HG03039 (cell line): ENCODE measurements around the gene ELOA.

ENCODE experiments used
- ATAC-seq: cut with Tn5 transposase; IDR thresholded peaks from one replicate; pipeline ENCODE4 v1.9.1; 2021; ENCODE audit warnings: mild to moderate bottlenecking, moderate library complexity; ENCODE audit not compliant: unreplicated experiment

The ELOA gene, protein sequence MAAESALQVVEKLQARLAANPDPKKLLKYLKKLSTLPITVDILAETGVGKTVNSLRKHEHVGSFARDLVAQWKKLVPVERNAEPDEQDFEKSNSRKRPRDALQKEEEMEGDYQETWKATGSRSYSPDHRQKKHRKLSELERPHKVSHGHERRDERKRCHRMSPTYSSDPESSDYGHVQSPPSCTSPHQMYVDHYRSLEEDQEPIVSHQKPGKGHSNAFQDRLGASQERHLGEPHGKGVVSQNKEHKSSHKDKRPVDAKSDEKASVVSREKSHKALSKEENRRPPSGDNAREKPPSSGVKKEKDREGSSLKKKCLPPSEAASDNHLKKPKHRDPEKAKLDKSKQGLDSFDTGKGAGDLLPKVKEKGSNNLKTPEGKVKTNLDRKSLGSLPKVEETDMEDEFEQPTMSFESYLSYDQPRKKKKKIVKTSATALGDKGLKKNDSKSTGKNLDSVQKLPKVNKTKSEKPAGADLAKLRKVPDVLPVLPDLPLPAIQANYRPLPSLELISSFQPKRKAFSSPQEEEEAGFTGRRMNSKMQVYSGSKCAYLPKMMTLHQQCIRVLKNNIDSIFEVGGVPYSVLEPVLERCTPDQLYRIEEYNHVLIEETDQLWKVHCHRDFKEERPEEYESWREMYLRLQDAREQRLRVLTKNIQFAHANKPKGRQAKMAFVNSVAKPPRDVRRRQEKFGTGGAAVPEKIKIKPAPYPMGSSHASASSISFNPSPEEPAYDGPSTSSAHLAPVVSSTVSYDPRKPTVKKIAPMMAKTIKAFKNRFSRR

GRCh38 chr1:23743287-23744152 is at the start of gene ELOA:
TSS of gene ELOA (plus strand) at chr1:23743471. CDS start at chr1:23743504, 33 bp downstream.
- peak; percentile 65 for ATAC-seq

- ATAC-seq: no peak
Observed at GRCh38 chr1:23693599-23693998, 49.7 kb upstream of the ELOA start.

- ATAC-seq: no peak
Observed at GRCh38 chr1:23694371-23694770, 48.9 kb upstream of the ELOA start.

DNA sequence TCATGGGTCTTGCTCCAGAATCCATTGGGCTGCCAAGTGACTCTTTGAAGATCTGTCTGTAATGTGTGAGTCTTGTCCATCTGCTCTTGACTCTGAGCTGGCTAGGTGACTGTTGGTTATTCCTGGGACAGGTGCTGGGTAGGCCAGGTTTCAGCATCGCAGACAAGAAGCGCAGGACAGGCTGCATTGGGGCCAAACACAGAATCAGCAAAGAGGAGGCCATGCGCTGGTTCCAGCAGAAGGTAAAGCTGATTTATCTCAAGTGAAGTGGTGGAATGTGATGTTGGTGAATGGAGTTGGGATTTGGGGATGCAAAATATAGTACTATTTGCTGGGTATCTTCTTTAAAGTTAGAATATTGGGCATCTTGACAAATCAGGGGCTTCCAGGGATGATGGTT is 47.6 kb upstream of the ELOA start:
- no peak for ATAC-seq

GRCh38 chr1:23696335-23696989 is 46.8 kb upstream of the ELOA start:
- ATAC-seq: no peak

DNA sequence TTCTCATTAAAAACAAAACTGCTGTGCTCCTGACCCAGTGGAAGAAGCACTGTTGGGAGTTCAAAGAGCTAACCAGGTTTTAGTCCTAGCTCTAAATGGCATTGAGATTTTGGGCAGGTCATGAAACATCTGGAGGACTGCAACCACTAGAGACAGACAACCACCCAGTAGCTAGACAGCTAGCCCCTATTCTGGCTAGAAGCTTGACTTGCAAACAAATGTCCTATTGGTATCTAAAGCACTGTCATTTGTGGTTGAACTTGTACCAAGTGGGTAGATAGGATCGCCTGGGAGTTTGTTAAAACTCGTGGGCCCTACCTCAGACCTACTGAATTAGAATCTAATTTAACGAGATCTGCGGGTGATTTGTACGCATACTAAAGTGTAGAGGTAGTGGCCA is 44.8 kb upstream of the ELOA start:
- no peak for ATAC-seq

DNA sequence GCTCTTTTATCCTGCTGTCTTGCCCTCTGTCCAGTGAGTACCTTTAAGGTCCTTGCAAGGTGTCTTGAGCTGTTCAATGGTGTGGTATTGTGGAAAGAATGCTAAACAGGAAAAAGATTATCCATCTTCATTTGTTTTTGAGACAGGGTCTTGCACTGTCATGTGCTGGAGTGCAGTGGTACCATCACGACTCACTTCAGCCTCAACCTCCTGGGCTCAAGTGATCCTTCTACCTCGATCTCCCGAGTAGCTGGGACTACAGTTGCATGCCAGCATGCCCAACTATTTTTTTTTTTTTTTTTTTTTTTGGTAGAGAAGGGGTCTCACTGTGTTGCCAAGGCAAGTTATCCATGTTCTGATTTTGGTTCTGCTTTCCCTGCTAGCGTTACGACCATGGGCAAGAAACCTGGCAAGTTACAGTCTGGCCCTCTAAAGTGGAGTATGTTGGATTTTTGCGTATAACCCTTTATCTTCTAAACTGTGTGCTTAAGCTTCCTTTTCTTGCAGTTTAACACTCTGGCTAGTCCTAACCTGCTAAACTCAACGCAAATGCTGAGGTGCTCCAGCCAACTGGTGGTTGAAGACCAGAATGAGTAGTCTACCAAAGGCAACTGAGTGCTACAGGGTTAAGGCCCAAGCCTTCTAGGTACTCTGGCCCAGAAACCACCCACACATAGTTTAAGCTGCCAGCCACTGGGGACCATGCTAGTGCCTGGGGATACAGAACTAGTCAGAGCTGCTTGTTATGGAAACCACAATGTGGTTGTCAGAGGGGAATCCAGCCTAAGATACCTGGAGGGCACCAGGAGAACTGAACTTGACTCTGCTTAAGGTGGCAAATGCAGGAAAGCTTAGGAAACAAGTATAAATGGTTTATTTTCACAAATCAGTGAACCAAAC is 43.7 kb upstream of the ELOA start:
- no peak for ATAC-seq

- ATAC-seq: no peak
Observed at GRCh38 chr1:23701310-23701709, 42.0 kb upstream of the ELOA start.

DNA sequence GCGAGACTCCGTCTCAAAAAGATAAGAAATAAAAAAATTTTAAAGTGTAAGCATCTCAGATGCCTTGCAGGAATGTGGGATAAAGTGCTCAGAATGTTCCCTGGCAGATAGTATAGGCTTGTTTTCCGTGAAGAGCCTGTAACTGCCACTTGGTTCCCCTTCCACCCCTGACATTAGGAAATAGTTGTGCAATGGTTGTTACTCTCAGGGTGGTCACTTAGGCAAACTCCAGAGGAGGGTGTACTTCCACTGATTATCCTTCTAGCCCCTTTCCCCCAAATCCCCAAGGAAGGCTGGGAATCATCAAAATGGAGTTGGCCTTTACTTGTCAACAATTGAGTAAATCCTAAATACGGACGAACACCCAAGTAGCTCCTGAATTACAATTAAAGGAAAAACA is 41.3 kb upstream of the ELOA start:
- no peak for ATAC-seq

DNA sequence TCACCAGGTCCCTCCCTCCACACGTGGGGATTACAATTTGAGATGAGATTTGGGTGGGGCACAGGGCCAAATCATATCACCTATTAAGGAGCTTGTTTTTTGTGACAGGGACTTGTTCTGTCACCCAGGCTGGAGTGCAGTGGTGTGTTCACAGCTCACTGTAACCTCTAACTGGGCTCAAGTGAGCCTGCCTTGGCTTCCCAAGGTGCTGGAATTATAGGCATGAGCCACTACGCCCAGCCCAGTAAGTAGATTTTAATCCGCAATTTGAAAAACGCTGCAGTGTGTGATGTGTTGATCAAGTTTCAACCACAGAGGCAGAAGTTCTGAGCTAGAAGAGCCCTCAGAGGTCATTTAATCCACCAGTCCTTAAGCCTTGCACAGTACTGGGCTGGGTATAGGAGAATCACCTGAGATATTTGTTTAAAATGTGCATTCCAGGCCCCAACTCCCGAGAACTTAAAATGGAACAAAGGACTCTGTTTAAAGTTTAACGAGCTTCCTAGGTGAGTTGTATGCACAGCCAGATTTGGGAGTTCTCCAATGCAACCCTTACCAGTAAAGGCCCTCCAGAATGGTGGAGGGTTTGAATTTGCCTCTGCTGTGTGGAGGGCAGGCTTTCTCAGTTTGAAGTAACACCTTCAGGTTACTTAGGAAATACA is 38.3 kb upstream of the ELOA start:
- ATAC-seq: no peak

- no peak for ATAC-seq
Observed at GRCh38 chr1:23709229-23709628, 34.0 kb upstream of the ELOA start.

- ATAC-seq: no peak
Observed at GRCh38 chr1:23718482-23718881, 24.8 kb upstream of the ELOA start.

DNA sequence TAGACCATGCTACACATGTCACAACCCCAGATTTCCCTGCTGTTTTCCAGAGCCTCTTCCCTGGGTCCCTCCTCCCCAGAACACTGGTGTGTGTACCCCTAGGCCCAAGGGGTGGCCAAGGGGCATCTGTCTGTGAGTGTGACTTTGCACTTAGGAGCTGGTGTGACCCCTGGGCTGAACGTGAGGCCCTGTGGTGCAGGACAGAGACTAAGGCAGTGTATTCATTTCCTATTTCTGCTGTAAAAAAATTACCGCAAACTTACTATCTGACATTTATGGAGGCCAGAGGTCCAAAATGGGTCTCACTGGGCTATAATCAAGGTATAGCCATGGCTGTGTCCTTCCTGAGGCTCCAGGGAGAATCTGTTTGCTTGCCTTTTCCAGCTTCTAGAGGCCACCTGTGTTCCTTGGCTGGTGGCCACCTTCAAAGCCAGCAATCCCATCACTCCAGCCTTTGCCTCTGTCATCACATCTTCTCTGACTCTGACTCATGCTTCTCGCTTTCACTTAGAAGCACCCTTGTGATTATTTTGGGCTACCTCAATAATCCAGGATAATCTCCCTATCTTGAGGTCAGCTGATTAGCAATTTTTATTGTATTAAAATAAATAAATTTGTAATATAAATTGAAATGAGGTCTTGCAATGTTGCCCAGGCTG is 24.0 kb upstream of the ELOA start:
- ATAC-seq: no peak

- peak; percentile 51 for ATAC-seq
Observed at GRCh38 chr1:23720256-23720995, 22.8 kb upstream of the ELOA start.

DNA sequence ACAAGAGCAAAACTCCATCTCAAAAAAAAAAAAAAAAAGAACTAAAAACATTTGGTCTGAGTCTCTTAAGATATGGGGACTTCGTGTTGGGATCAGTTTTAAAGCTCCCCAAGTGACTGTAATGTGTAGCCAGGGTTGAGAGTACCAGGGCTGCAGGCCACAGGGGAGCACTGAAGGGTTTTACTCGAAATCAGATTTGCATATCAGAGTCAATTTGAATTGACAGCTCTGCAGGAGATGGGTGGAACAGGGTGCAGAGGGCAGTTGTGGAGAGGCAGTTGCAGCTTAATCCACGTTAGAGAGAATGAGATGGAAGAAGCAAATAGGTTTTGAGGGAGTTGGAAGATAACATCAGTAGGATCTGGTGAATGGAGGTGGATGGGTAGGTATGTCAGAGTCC is 20.6 kb upstream of the ELOA start:
- ATAC-seq: no peak

GRCh38 chr1:23726686-23727085 is 16.6 kb upstream of the ELOA start:
- ATAC-seq: no peak

DNA sequence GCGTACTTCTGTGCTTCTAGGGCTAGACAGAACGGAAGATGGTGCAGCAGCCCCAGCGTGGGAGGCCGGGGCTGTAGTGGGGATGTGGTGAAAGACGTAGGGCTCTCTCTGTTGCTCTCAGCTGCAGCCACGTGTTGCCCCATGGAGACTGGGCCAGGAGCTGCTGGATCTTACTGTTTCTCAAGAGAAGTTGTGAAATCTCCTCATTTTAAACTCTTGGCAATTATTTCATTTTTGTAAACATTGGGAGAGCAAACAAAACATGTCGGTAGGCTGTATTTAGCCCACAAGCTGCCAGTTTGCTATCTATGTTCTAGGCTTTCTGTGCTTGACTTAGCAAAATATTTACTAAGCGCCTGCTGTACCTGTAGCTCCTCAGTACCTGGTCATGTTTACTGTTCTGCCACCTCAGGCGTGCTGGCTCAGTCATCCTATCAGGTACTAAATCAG is 15.9 kb upstream of the ELOA start:
- no peak for ATAC-seq
